HepG2 (cell line): ENCODE results near the gene NINJ2. TPM values are rescaled to one million over a fixed set of nuclear protein-coding genes. Genes with fewer than 3 reads are reported as not detected.
A peak's percentile ranks its signal among the peaks of the same experiment; 100 is the strongest.

Experiments used
- ARID3A ChIP-seq: IDR thresholded peaks from 2 replicates; pipeline ENCODE4 v1.6.1; 2012; ENCODE audit warnings: low read depth, low read length, improper control_type of control experiment
- ARNTL ChIP-seq: sonication (generic); formaldehyde crosslinking; IDR thresholded peaks from 2 replicates; pipeline ENCODE4 v1.4.0; 2020; ENCODE audit warnings: mild to moderate bottlenecking, missing genetic modification reagents
- CENPX ChIP-seq: sonication (generic); formaldehyde crosslinking; IDR thresholded peaks from 2 replicates; pipeline ENCODE4 v1.9.0; 2021; ENCODE audit warnings: mild to moderate bottlenecking, missing genetic modification reagents, moderate library complexity
- CSRNP2 ChIP-seq: sonication (generic); formaldehyde crosslinking; conservative IDR thresholded peaks from 2 replicates; pipeline ENCODE4 v1.8.0; 2022; ENCODE audit warnings: low read depth, missing genetic modification reagents
- HMGXB4 ChIP-seq, 2 experiments: sonication (generic) in 1 of 2; formaldehyde crosslinking in 1 of 2; IDR thresholded peaks; 2 replicates each; pipeline versions ENCODE4 v1.4.0 to v1.6.1; 2018 to 2020; ENCODE audit warnings: missing genetic modification reagents in 2 of 2, borderline replicate concordance in 1 of 2, low read depth in 1 of 2, mild to moderate bottlenecking in 1 of 2, missing biosample characterization in 1 of 2
- REST ChIP-seq, 2 experiments: IDR thresholded peaks; 2 replicates each; pipeline ENCODE4 v1.6.1; 2011 to 2012; ENCODE audit warnings: low read length in 2 of 2, borderline replicate concordance in 1 of 2, low read depth in 1 of 2, mild to moderate bottlenecking in 1 of 2, moderate library complexity in 1 of 2
- STAG1 ChIP-seq: sonication (generic); formaldehyde crosslinking; IDR thresholded peaks from 2 replicates; pipeline ENCODE4 v1.4.0; 2020; ENCODE audit warnings: missing genetic modification reagents
- STAT6 ChIP-seq: sonication (generic); formaldehyde crosslinking; IDR thresholded peaks from 2 replicates; pipeline ENCODE4 v1.4.0; 2020; ENCODE audit warnings: missing genetic modification reagents, mild to moderate bottlenecking, borderline replicate concordance
- TGIF2 ChIP-seq: IDR thresholded peaks from 2 replicates; pipeline ENCODE4 v1.6.1; 2016; ENCODE audit warnings: control low read depth, missing compliant biosample characterization
- THAP11 ChIP-seq: IDR thresholded peaks from 2 replicates; pipeline ENCODE4 v1.6.1; 2016; ENCODE audit warnings: missing biosample characterization, missing genetic modification reagents
- ZFP37 ChIP-seq: sonication (generic); formaldehyde crosslinking; IDR thresholded peaks from 2 replicates; pipeline ENCODE4 v1.4.0; 2020; ENCODE audit warnings: missing genetic modification reagents, borderline replicate concordance
- ZKSCAN8 ChIP-seq: IDR thresholded peaks from 2 replicates; pipeline ENCODE4 v1.6.1; 2016; ENCODE audit warnings: borderline replicate concordance, missing genetic modification reagents, missing compliant biosample characterization
- ZMAT3 ChIP-seq: sonication (generic); formaldehyde crosslinking; conservative IDR thresholded peaks from 2 replicates; pipeline ENCODE4 v1.7.0; 2021; ENCODE audit warnings: missing genetic modification reagents
- ZNF674 ChIP-seq: sonication (generic); formaldehyde crosslinking; IDR thresholded peaks from 2 replicates; pipeline ENCODE4 v1.5.0; 2020; ENCODE audit warnings: low read depth, mild to moderate bottlenecking, missing genetic modification reagents
- ZNF678 ChIP-seq: sonication (generic); formaldehyde crosslinking; IDR thresholded peaks from 2 replicates; pipeline ENCODE4 v1.4.0; 2020; ENCODE audit warnings: mild to moderate bottlenecking, missing genetic modification reagents
- ZNF747 ChIP-seq: sonication (generic); formaldehyde crosslinking; IDR thresholded peaks from 2 replicates; pipeline ENCODE4 v1.8.1; 2023; ENCODE audit warnings: missing genetic modification reagents, mild to moderate bottlenecking, borderline replicate concordance
- ZNF878 ChIP-seq: sonication (generic); formaldehyde crosslinking; IDR thresholded peaks from 2 replicates; pipeline ENCODE4 v1.8.1; 2023; ENCODE audit warnings: mild to moderate bottlenecking, missing genetic modification reagents, moderate library complexity
- polyA plus RNA-seq, 8 experiments: library from polyadenylated mRNA; depleted of rRNA in 3 of 8; stranded (reverse) in 7 of 8; unstranded in 1 of 8; fragments of >200 nt; fragmentation: Illumina TruSeq in 4 of 8; extraction: Trizol in 4 of 8; gene quantifications; 2 replicates each; pipeline versions ENCODE4 v1.2.1 to v1.2.3, GENCODE V29; 2011 to 2016; ENCODE audit warnings: low read depth in 4 of 8, missing spikeins in 1 of 8, mixed read lengths in 1 of 8; ENCODE audit not compliant: insufficient read depth in 1 of 8
- total RNA-seq, 5 experiments: library from RNA; depleted of rRNA; stranded (reverse); fragments of >200 nt; fragmentation: Illumina TruSeq; extraction: Trizol; gene quantifications; 2 replicates each; pipeline ENCODE4 v1.2.3, GENCODE V29; 2016; ENCODE audit warnings: low read depth in 1 of 5

The NINJ2 gene
- total and polyA plus RNA-seq, 2 of the 13 experiments (the other 11 are each of a cell fraction or from before 2014, with no cell fraction given) = 0.62 to 3.8 TPM

GRCh38 chr12:614411-614970, 48.8 kb downstream of the NINJ2 start (continued):
- TF ChIP-seq STAT6 (CRISPR knock-in tag) (no peak), REST (IDR thresholded peaks at IDR 0.05; ENCODE audit: borderline replicate concordance in 1 of 2, low read depth in 1 of 2, low read length in 2 of 2) (no peak), ZKSCAN8 (CRISPR knock-in tag) (no peak), ZMAT3 (CRISPR knock-in tag) (0 out of 2 replicates have a peak, but pooled peaks have one; percentile 35), STAG1 (CRISPR knock-in tag) (peak; percentile 88), CENPX (CRISPR knock-in tag) (no peak), ZFP37 (0 out of 2 replicates have a peak, but pooled peaks have one; percentile 19), ARID3A (no peak), ZNF674 (no peak), THAP11 (CRISPR knock-in tag) (peak; percentile 38; the same call in 1 of the 2 replicates), ZNF678 (no peak), HMGXB4 (CRISPR knock-in tag; IDR thresholded peaks at IDR 0.05; ENCODE audit: borderline replicate concordance in 1 of 2, low read depth in 1 of 2) (peak in 1 of 2 experiments; percentile 63; a peak in 1 of 4 replicates), TGIF2 (CRISPR knock-in tag) (no peak), ZNF747 (CRISPR knock-in tag) (no peak), ZNF878 (CRISPR knock-in tag) (no peak), ARNTL (CRISPR knock-in tag) (no peak), CSRNP2 (no peak)
